Loucy (cell line): ENCODE results near the gene SYT7.

Experiments
- H2AFZ ChIP-seq: fragments of 200-600 bp; sonication (generic); 2 replicates; pipeline ENCODE4 v1.6.0; 2016; ENCODE audit warnings: antibody characterized with exemption, mild to moderate bottlenecking, low read length, moderate library complexity
- H3F3A ChIP-seq: fragments of 200-600 bp; 2 replicates; pipeline ENCODE4 v1.6.0; 2016; ENCODE audit warnings: antibody characterized with exemption, low read depth, mild to moderate bottlenecking
- H3K27me3 ChIP-seq: fragments of 200-600 bp; sonication (generic); 2 replicates; pipeline ENCODE4 v1.6.1; 2014; ENCODE audit warnings: low read length, mild to moderate bottlenecking; ENCODE audit not compliant: insufficient read depth, poor library complexity, severe bottlenecking
- H3K36me3 ChIP-seq: fragments of 200-600 bp; sonication (generic); 2 replicates; pipeline ENCODE4 v1.6.1; 2016; ENCODE audit warnings: low read length; ENCODE audit not compliant: insufficient read depth
- H3K4me1 ChIP-seq: fragments of 200-600 bp; sonication (generic); 2 replicates; pipeline ENCODE4 v1.5.1; 2014; ENCODE audit warnings: low read length, mild to moderate bottlenecking; ENCODE audit not compliant: insufficient read depth, poor library complexity, severe bottlenecking
- H3K4me2 ChIP-seq: fragments of 200-600 bp; sonication (generic); 2 replicates; pipeline ENCODE4 v1.6.0; 2014; ENCODE audit warnings: antibody characterized with exemption, low read length, low read depth, mild to moderate bottlenecking; ENCODE audit not compliant: poor library complexity, severe bottlenecking
- H3K4me3 ChIP-seq: fragments of 200-600 bp; sonication (generic); 2 replicates; pipeline ENCODE4 v1.5.1; 2014; ENCODE audit warnings: low read length, mild to moderate bottlenecking, mixed read lengths; ENCODE audit not compliant: poor library complexity, severe bottlenecking
- H3K79me2 ChIP-seq: fragments of 200-600 bp; sonication (generic); 2 replicates; pipeline ENCODE4 v1.6.1; 2014; ENCODE audit warnings: low read length; ENCODE audit not compliant: insufficient read depth
- H3K9ac ChIP-seq: fragments of 200-600 bp; sonication (generic); 2 replicates; pipeline ENCODE4 v1.6.0; 2014; ENCODE audit warnings: mild to moderate bottlenecking, low read depth, low read length, moderate library complexity; ENCODE audit not compliant: poor library complexity, severe bottlenecking
- H3K9me2 ChIP-seq: fragments of 200-600 bp; sonication (generic); replicated peaks from 2 replicates; pipeline ENCODE4 v1.6.1; 2016; ENCODE audit warnings: low read depth, low read length, mixed read lengths
- H3K9me3 ChIP-seq: fragments of 200-600 bp; sonication (generic); 2 replicates; pipeline ENCODE4 v1.6.1; 2014; ENCODE audit warnings: mild to moderate bottlenecking, antibody characterized with exemption, low read length, low read depth; ENCODE audit not compliant: insufficient read depth
- H4K20me1 ChIP-seq: fragments of 200-600 bp; sonication (generic); 2 replicates; pipeline ENCODE4 v1.6.0; 2014; ENCODE audit warnings: antibody characterized with exemption, low read length, mild to moderate bottlenecking; ENCODE audit not compliant: insufficient read depth, poor library complexity, severe bottlenecking
- CTCF ChIP-seq: fragments of 200-600 bp; sonication (generic); conservative IDR thresholded peaks from 2 replicates; pipeline ENCODE4 v1.5.1; 2014; ENCODE audit warnings: mild to moderate bottlenecking, antibody characterized with exemption, low read length
- EZH2phosphoT487 ChIP-seq: fragments of 200-600 bp; IDR thresholded peaks from 2 replicates; pipeline ENCODE4 v1.6.1; 2018; ENCODE audit warnings: antibody characterized with exemption, mild to moderate bottlenecking, moderate library complexity, borderline replicate concordance

The SYT7 gene

GRCh38 chr11:61613870-61614269, 33.0 kb upstream of the SYT7 start:
- no peaks in the 10 kb centered on the region for H4K20me1 ChIP-seq
- no peaks in the 10 kb centered on the region for H3K4me1 ChIP-seq
- no peaks in the 10 kb centered on the region for H3F3A ChIP-seq
- H3K4me3 ChIP-seq, result no peak overlapping the region
- H3K4me2 ChIP-seq, result no peak overlapping the region
- no peaks in the 10 kb centered on the region for H3K9me2 ChIP-seq
- H3K79me2 ChIP-seq, result no peaks in the 10 kb centered on the region
- no peak overlapping the region for H2AFZ ChIP-seq
- H3K9ac ChIP-seq, result no peak overlapping the region
- H3K36me3 ChIP-seq, result no peaks in the 10 kb centered on the region
- no peaks in the 10 kb centered on the region for H3K9me3 ChIP-seq
- TF ChIP-seq CTCF (no peak), EZH2phosphoT487 (no peak)
- H3K27me3 ChIP-seq, result no peaks in the 10 kb centered on the region

- H3K27me3 ChIP-seq, result no peaks in the 10 kb centered on the region
- no peaks in the 10 kb centered on the region for H3K4me1 ChIP-seq
- no peak overlapping the region for H3K9ac ChIP-seq
- H4K20me1 ChIP-seq, result no peaks in the 10 kb centered on the region
- no peak overlapping the region for H2AFZ ChIP-seq
- H3K4me3 ChIP-seq, result no peak overlapping the region
- no peak overlapping the region for H3K4me2 ChIP-seq
- H3K36me3 ChIP-seq, result no peaks in the 10 kb centered on the region
- no peaks in the 10 kb centered on the region for H3K9me3 ChIP-seq
- H3K79me2 ChIP-seq, result no peaks in the 10 kb centered on the region
- H3K9me2 ChIP-seq, result no peaks in the 10 kb centered on the region
- H3F3A ChIP-seq, result no peaks in the 10 kb centered on the region
- TF ChIP-seq EZH2phosphoT487 (no peak), CTCF (no peak)
Observed at GRCh38 chr11:61613051-61613450, 32.2 kb upstream of the SYT7 start.

GRCh38 chr11:61611309-61611708, 30.4 kb upstream of the SYT7 start:
- Histone ChIP-seq H3K4me1 (no peaks in the 10 kb centered on the region), H3K9me2 (no peaks in the 10 kb centered on the region), H3K79me2 (no peaks in the 10 kb centered on the region), H3K4me3 (no peak overlapping the region), H4K20me1 (no peaks in the 10 kb centered on the region), H3F3A (no peaks in the 10 kb centered on the region), H3K27me3 (no peaks in the 10 kb centered on the region), H3K36me3 (no peaks in the 10 kb centered on the region), H2AFZ (no peak overlapping the region), H3K9ac (no peak overlapping the region), H3K4me2 (no peak overlapping the region), H3K9me3 (no peaks in the 10 kb centered on the region)
- TF ChIP-seq EZH2phosphoT487 (no peak), CTCF (no peak)
